Choroid plexus epithelial cell (primary cell): ENCODE results near the gene CAPN7.
A peak's percentile ranks its signal among the peaks of the same experiment; 100 is the strongest.

Source experiments
- DNase-seq: peaks from one replicate; pipeline ENCODE4 v3.0.0-alpha.2; 2010; ENCODE audit warnings: low read depth
- H3K4me3 ChIP-seq: 2 replicates; pipeline ENCODE4 v1.5.1; 2011; ENCODE audit warnings: low read depth, mild to moderate bottlenecking, control low read depth, low read length, moderate library complexity
- TF ChIP-seq, protein P1 (sequence below): conservative IDR thresholded peaks from 2 replicates; pipeline ENCODE4 v1.5.1; 2011; ENCODE audit warnings: low read depth, mild to moderate bottlenecking, control low read depth, inconsistent platforms, low read length, moderate library complexity

CAPN7 gene

GRCh38 chr3:15258720-15259119 lies 52.7 kb downstream of the CAPN7 start:
- DNase-seq, result no peak
- no peak overlapping the region for H3K4me3 ChIP-seq
- TF ChIP-seq, protein P1, sequence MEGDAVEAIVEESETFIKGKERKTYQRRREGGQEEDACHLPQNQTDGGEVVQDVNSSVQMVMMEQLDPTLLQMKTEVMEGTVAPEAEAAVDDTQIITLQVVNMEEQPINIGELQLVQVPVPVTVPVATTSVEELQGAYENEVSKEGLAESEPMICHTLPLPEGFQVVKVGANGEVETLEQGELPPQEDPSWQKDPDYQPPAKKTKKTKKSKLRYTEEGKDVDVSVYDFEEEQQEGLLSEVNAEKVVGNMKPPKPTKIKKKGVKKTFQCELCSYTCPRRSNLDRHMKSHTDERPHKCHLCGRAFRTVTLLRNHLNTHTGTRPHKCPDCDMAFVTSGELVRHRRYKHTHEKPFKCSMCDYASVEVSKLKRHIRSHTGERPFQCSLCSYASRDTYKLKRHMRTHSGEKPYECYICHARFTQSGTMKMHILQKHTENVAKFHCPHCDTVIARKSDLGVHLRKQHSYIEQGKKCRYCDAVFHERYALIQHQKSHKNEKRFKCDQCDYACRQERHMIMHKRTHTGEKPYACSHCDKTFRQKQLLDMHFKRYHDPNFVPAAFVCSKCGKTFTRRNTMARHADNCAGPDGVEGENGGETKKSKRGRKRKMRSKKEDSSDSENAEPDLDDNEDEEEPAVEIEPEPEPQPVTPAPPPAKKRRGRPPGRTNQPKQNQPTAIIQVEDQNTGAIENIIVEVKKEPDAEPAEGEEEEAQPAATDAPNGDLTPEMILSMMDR, result no peak

DNA sequence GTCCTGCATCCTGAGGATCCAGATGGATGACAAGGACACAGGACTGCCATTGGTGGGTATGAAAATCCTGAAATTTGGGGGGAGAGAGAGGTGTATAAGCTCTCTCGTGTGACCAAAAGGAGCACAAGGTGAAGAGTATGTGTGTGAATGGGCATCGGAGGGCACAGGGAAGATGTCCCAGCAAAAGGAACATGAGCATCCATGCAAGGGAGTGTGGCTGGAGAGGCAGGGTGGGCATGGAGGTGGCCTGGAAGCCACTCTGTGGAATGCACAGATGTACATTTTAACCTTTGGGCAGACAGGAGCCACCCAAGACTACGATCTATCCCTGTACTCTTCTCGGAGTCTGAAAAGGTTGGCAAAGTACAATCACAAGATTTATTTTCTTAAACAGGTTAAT lies 54.5 kb downstream of the CAPN7 start:
- TF ChIP-seq, protein P1, result no peak
- H3K4me3 ChIP-seq, result no peak overlapping the region

GRCh38 chr3:15261274-15261673 lies 55.2 kb downstream of the CAPN7 start:
- no peak overlapping the region for H3K4me3 ChIP-seq
- DNase-seq, result no peak
- TF ChIP-seq, protein P1, result no peak

More for the DNA sequence above, 54.5 kb downstream of the CAPN7 start:
- no peak for DNase-seq

- TF ChIP-seq, protein P1, result no peak
- DNase-seq, result no peak
- no peak overlapping the region for H3K4me3 ChIP-seq
Measured at GRCh38 chr3:15262021-15262420, 56.0 kb downstream of the CAPN7 start.

- H3K4me3 ChIP-seq, result no peak overlapping the region
- DNase-seq, result no peak
- TF ChIP-seq, protein P1, result no peak
Measured at GRCh38 chr3:15263120-15263519, 57.1 kb downstream of the CAPN7 start.

DNA sequence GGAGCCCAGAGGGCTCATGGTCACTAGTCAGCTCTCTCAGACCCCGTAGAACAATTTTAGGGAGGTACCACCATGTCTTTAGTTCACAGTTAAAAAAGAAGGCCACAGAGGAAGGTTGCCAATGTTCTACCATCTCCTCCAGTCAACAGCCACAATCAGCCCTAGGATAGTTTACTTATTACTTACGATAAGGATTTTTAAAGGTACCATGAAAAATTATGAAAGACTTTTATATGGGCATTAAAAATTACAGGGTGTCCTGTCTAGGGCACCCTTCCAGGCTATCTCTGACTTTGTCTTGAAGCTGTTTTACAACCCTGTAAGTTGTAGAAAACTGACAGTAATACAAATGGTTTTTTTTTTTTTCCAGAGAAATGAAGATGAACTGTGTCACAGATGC lies 57.9 kb downstream of the CAPN7 start:
- no peak overlapping the region for H3K4me3 ChIP-seq
- DNase-seq, result no peak
- TF ChIP-seq, protein P1, result no peak

- peak; percentile 29 for DNase-seq
- TF ChIP-seq, protein P1, result no peak
- H3K4me3 ChIP-seq, result no peak overlapping the region
Measured at GRCh38 chr3:15264486-15264885, 58.4 kb downstream of the CAPN7 start.
